Vagina (tissue), 2 donors: ENCODE measurements around the gene CHRM4.

Source experiments
- POLR2A ChIP-seq, 2 donors: fragments of 450-650 bp; IDR thresholded peaks; one replicate each; pipeline ENCODE4 v1.6.1; 2017; ENCODE audit warnings: antibody characterized with exemption in 2 of 2, mild to moderate bottlenecking in 2 of 2, moderate library complexity in 2 of 2
- POLR2AphosphoS5 ChIP-seq, 2 donors: sonication (generic); formaldehyde crosslinking; IDR thresholded peaks; one replicate each; pipeline ENCODE4 v1.9.0; 2017; ENCODE audit warnings: antibody characterized with exemption in 2 of 2, mild to moderate bottlenecking in 2 of 2, low read depth in 1 of 2; ENCODE audit not compliant: insufficient read depth in 1 of 2

DNA sequence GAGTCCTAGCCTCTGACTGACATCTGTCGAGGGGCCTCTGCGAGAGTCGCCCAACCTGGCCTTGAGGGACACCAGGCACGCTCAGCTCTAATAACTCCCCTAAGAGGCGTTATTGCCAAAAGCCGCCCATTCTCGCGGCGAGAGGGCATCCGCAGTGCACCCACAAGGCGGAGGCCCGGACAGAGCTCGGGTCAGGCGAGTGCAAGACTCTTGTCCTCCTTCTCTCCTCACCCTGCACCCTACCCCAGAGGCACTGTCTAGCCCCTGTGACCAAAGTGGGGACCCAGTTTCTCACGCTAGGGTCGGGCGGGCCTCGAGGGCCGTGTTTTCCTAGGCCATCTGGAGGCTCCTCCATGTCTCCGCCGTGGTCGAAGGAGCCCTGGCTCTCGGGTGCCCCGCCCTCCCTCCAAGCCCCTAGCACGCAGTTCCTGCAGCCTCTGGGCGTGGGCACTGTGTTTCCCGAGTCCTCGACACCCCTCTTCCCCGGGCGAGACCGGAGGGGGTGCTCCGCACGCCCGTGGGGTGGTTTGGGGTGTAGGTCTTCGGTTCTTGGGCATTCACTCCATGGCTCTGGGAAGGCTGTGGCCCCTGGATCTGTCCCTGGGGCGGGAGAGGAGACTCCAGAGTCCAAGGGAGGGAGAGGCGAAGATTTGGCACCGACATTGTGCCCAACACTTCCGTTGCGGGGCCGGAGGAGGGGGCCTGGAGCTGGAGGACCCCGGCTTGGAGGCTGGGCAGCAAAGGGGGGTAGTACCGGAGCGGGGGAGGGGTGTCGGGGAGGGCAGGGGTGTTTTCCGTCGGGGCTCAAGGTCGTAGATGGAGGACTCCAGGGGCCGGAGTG lies 1.0 kb downstream of the CHRM4 start:
- TF ChIP-seq POLR2AphosphoS5 (IDR thresholded peaks at IDR 0.05; ENCODE audit: insufficient read depth in 1 of 2, low read depth in 1 of 2) (no peak), POLR2A (IDR thresholded peaks at IDR 0.05) (no peak)
